22Rv1 (cell line): ENCODE results near the gene RABIF.

Experiments used
- ZFX ChIP-seq: fragments of 450-650 bp; IDR thresholded peaks from 2 replicates; pipeline ENCODE4 v1.6.1; 2017; ENCODE audit warnings: antibody characterized with exemption, borderline replicate concordance
- TF ChIP-seq, protein P1 (sequence below): fragments of 450-650 bp; IDR thresholded peaks from 2 replicates; pipeline ENCODE4 v1.5.1; 2017; ENCODE audit warnings: mild to moderate bottlenecking

GRCh38 chr1:202923533-202923932 is 34.6 kb upstream of the RABIF start:
- TF ChIP-seq, protein P1, sequence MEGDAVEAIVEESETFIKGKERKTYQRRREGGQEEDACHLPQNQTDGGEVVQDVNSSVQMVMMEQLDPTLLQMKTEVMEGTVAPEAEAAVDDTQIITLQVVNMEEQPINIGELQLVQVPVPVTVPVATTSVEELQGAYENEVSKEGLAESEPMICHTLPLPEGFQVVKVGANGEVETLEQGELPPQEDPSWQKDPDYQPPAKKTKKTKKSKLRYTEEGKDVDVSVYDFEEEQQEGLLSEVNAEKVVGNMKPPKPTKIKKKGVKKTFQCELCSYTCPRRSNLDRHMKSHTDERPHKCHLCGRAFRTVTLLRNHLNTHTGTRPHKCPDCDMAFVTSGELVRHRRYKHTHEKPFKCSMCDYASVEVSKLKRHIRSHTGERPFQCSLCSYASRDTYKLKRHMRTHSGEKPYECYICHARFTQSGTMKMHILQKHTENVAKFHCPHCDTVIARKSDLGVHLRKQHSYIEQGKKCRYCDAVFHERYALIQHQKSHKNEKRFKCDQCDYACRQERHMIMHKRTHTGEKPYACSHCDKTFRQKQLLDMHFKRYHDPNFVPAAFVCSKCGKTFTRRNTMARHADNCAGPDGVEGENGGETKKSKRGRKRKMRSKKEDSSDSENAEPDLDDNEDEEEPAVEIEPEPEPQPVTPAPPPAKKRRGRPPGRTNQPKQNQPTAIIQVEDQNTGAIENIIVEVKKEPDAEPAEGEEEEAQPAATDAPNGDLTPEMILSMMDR = no peak
- TF ChIP-seq ZFX = no peak
